DMS79 (cell line): Measurements from ENCODE around the gene SGSM1.
A peak's percentile ranks its signal among the peaks of the same experiment; 100 is the strongest.

Source experiments
- DNase-seq: peaks from one replicate; lab custom pipeline; 2025; lab: John Stamatoyannopoulos, UW

SGSM1 gene

GRCh38 chr22:24805790-24806662, at the start of gene SGSM1:
SGSM1 (plus strand) TSS chr22:24806211; CDS start chr22:24806326, 115 bp downstream.
- DNase-seq: peak; percentile 16

GRCh38 chr22:24758164-24758799, 47.7 kb upstream of the SGSM1 start:
- DNase-seq: no peak

GRCh38 chr22:24759765-24760164, 46.2 kb upstream of the SGSM1 start:
- no peak for DNase-seq

GRCh38 chr22:24760708-24761306, 45.2 kb upstream of the SGSM1 start:
- no peak for DNase-seq

GRCh38 chr22:24761888-24762675, 43.9 kb upstream of the SGSM1 start:
- DNase-seq: no peak

GRCh38 chr22:24763872-24764485, 42.0 kb upstream of the SGSM1 start:
- DNase-seq: no peak

GRCh38 chr22:24765166-24765565, 40.8 kb upstream of the SGSM1 start:
- DNase-seq: no peak

- peak; percentile 5 for DNase-seq
Observed at GRCh38 chr22:24768537-24769374, 37.3 kb upstream of the SGSM1 start.

- no peak for DNase-seq
Observed at GRCh38 chr22:24772493-24773220, 33.4 kb upstream of the SGSM1 start.

DNA sequence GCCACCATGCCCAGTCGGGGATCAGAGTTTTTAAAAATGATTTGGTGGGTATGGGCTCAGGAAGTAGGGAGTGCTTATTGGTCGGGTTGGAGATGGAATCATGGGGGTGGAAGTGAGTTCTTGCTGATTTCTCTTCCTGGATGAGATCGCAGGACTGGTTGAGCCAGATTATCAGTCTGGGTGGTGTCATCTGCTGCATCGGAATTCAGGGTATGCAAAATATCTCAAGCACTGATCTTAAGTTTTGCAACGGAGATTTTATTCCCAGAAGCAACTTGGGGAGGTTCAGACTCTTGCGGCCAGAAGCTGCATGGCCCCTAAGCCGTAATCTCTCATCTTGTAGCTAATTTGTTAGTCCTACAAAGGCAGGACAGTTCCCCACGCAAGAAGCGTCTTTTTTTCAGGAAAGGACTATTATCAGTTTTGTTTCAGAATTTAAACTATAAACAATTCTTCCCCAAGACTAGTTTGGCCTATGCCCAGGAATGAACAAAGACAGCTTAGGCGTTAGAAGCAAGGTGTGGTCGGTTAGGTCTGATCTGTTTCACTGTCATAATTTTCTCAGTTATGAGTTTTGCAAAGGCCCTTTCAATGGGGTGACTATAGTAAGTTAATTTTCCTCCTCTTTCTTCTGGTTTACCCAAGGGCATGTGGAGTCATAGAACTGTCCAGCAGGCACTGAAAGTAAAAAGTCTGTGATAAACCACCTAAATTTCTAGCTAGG, 30.1 kb upstream of the SGSM1 start:
- no peak for DNase-seq

DNA sequence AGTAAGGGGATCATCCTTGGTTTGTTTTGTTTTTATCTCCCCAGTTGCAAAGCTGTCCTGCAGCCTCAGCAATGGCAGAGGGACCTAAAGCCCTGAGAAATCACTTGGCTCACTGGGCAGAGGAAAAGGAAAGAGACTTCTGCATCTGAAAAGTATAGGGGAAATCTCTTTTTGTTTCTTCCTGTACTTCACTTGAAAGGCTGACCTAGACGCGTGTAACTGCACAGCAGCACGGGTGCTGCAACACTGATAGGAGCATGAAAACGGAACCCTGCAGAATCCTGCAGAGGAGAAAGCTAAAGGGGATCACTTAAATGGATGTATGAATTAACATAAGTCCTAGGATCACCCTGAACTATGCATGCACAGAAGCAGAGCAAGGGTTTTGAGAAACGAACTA, 29.5 kb upstream of the SGSM1 start:
- DNase-seq: no peak

GRCh38 chr22:24789516-24789915, 16.5 kb upstream of the SGSM1 start:
- DNase-seq: no peak

GRCh38 chr22:24791362-24791761, 14.6 kb upstream of the SGSM1 start:
- no peak for DNase-seq

- DNase-seq: no peak
Observed at GRCh38 chr22:24796056-24796455, 10.0 kb upstream of the SGSM1 start.

GRCh38 chr22:24796860-24797259, 9.2 kb upstream of the SGSM1 start:
- DNase-seq: no peak

DNA sequence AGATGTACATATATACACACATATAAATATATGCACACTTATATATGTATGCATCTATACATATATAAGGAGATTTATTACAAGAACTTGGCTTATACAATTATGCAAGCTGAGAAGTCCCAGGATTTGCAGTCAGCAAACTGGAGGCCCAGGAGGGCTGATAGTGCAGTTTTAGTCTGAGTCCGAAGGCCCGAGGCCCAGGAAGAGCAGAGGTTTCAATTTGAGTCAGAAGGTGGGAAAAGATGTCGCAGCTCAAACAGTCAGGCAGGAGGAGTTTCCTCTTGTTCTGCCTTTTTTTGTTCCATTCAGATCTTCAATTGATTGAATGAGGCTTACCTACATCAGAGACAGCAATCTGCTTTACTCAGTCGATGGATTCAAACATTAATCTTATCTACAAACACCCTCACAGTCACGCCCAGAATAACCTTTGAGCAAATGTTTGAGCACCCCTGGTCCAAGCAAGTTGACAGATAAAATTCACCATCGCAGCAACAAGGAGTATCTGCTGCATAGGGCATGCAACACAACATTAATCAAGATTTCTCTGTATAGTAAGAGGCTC, 4.0 kb upstream of the SGSM1 start:
- DNase-seq: no peak

GRCh38 chr22:24803064-24803542, 2.9 kb upstream of the SGSM1 start:
- DNase-seq: no peak

GRCh38 chr22:24806663-24807001, 621 bp downstream of the SGSM1 start:
- DNase-seq: no peak

DNA sequence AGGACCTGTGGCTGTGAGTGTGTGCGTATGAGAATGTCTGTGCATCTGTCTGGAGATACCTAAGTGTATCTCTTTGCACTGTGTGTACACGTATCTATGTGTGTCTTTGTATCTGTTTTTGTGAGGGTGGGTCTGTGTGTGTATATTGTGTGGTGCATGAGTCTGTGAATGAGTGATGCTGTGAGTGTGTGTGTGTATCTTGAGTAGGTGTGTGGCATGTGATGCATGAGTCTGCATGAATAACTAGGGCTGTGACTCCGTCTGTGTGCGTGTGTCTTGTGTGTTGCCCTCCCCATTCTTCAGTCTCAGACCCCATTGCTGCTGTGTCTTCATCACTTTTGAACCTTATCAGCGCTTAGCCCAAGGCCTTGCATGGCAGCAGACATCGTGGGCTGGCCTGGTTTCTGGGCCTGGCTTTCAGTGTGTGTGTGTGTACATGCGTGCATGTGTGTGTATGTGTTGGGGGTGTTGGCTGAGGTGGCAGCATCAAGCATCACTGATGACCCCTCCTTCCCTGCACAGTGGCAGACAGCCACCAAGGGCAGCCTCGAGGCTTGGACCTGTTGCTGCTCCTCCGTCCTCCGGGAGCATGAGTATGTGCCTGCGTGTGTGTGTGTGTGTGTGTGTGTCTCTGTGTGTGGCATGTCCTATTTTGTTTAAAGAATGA, 1.4 kb downstream of the SGSM1 start:
- no peak for DNase-seq
